GM23248 (cell line): ENCODE results near the gene CASP7. TPM values are rescaled to one million over a fixed set of nuclear protein-coding genes. Genes with fewer than 3 reads are reported as not detected.
"Not testable (repeated sequence)": the region's sequence is repeated elsewhere in the genome, so short reads cannot be mapped to it uniquely, and the experiment has no call there.

ENCODE experiments used
- DNase-seq: peaks from one replicate; pipeline ENCODE4 v3.0.0-alpha.2; 2015
- H2AFZ ChIP-seq: fragments of 200-600 bp; sonication (generic); 2 replicates; pipeline ENCODE4 v1.6.1; 2016; ENCODE audit warnings: antibody characterized with exemption
- H3F3A ChIP-seq: fragments of 200-600 bp; sonication (generic); 2 replicates; pipeline ENCODE4 v1.6.1; 2016; ENCODE audit warnings: mild to moderate bottlenecking, antibody characterized with exemption, mixed run types; ENCODE audit not compliant: insufficient read depth
- H3K27ac ChIP-seq: fragments of 200-600 bp; sonication (generic); 2 replicates; pipeline ENCODE4 v1.5.1; 2016; ENCODE audit warnings: mild to moderate bottlenecking
- H3K27me3 ChIP-seq: fragments of 200-600 bp; sonication (generic); replicated peaks from 2 replicates; pipeline ENCODE4 v1.6.1; 2016; ENCODE audit warnings: mild to moderate bottlenecking; ENCODE audit not compliant: insufficient read depth
- H3K36me3 ChIP-seq: fragments of 200-600 bp; sonication (generic); 2 replicates; pipeline ENCODE4 v1.6.1; 2016; ENCODE audit warnings: low read depth, mild to moderate bottlenecking
- H3K4me1 ChIP-seq: fragments of 200-600 bp; sonication (generic); 2 replicates; pipeline ENCODE4 v1.6.1; 2016; ENCODE audit warnings: mild to moderate bottlenecking; ENCODE audit not compliant: insufficient read depth
- H3K4me2 ChIP-seq: fragments of 200-600 bp; sonication (generic); one replicate; pipeline ENCODE4 v1.6.1; 2016; ENCODE audit warnings: mild to moderate bottlenecking; ENCODE audit not compliant: unreplicated experiment
- H3K4me3 ChIP-seq: fragments of 200-600 bp; sonication (generic); 2 replicates; pipeline ENCODE4 v1.5.1; 2016; ENCODE audit warnings: mild to moderate bottlenecking
- H3K79me2 ChIP-seq: fragments of 200-600 bp; sonication (generic); 2 replicates; pipeline ENCODE4 v1.6.1; 2016; ENCODE audit warnings: mild to moderate bottlenecking; ENCODE audit not compliant: insufficient read depth
- H3K9ac ChIP-seq: fragments of 200-600 bp; sonication (generic); 2 replicates; pipeline ENCODE4 v1.6.1; 2016; ENCODE audit warnings: mild to moderate bottlenecking
- H3K9me2 ChIP-seq: fragments of 200-600 bp; sonication (generic); 2 replicates; pipeline ENCODE4 v1.6.1; 2016; ENCODE audit warnings: mixed run types, mild to moderate bottlenecking, moderate library complexity; ENCODE audit not compliant: insufficient read depth
- H3K9me3 ChIP-seq: fragments of 200-600 bp; sonication (generic); one replicate; pipeline ENCODE4 v1.6.1; 2017; ENCODE audit warnings: low read depth
- H4K20me1 ChIP-seq: fragments of 200-600 bp; sonication (generic); 2 replicates; pipeline ENCODE4 v1.6.0; 2016; ENCODE audit not compliant: insufficient read depth
- EZH2 ChIP-seq: fragments of 200-600 bp; sonication (generic); IDR thresholded peaks from 2 replicates; pipeline ENCODE4 v1.6.1; 2018; ENCODE audit warnings: antibody characterized with exemption, mild to moderate bottlenecking; ENCODE audit not compliant: insufficient read depth, poor library complexity, severe bottlenecking
- EZH2phosphoT487 ChIP-seq: fragments of 200-600 bp; sonication (generic); IDR thresholded peaks from 2 replicates; pipeline ENCODE4 v1.6.1; 2018; ENCODE audit warnings: antibody characterized with exemption, moderate library complexity, mild to moderate bottlenecking, low read depth; ENCODE audit not compliant: insufficient read depth
- WGBS, 2 experiments: methylation state at CpG; one replicate each; pipeline ENCODE4 v1.1.6; 2015 to 2017; ENCODE audit warnings: low lambda C conversion rate in 2 of 2, low coverage in 1 of 2; ENCODE audit errors: missing lambda C conversion rate in 2 of 2; 5-methylcytosine and 5-hydroxymethylcytosine counted together
- in situ Hi-C: fragments of 300-500 bp; cut with MboI; formaldehyde crosslinking; loops from 2 replicates; pipeline ENCODE4 v1.15.0; 2020
- polyA plus RNA-seq: library from polyadenylated mRNA; unstranded; fragments of >200 nt; fragmentation: Nextera tagmentation; extraction: Ambion mirVana; gene quantifications from 2 replicates; pipeline ENCODE4 v1.2.1, GENCODE V29; 2016
- total RNA-seq: library from RNA; depleted of rRNA; stranded (reverse); fragments of >200 nt; shearing (Covaris generic); gene quantifications from 2 replicates; pipeline ENCODE4 v1.2.3, GENCODE V29; 2014

CASP7 gene
- total and polyA plus RNA-seq, 2 experiments from 2014 or later, result 18.7 to 22.7 TPM

DNA sequence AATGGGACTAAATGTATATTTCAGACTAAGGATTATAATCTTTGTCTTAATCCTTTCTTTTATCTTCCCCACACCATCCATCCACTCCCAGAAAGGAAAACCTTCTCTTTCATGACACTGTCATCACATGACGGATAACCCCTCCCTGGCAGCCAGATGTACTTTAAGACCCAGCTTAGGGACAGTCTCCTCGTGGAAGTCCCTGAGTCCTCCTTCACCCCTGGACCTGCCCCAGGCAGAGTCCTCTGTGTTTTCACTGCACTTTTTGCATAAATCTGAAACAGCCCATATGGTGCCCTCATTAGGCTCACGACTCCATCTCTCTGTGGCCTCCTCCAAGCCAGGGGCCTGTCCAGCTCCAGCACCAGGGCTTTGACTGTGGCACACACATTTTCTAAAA is 31.9 kb upstream of the CASP7 start:
- H3K9me3 ChIP-seq, result no peaks in the 10 kb centered on the region
- H3K27ac ChIP-seq, result no peak overlapping the region
- in situ Hi-C loops, result no loop called here
- H3F3A ChIP-seq, result no peaks in the 10 kb centered on the region
- H3K4me1 ChIP-seq, result peaks cover 11% of the 10 kb centered on the region
- no peak overlapping the region for H2AFZ ChIP-seq
- H3K9ac ChIP-seq, result no peak overlapping the region
- no peak overlapping the region for H3K4me3 ChIP-seq
- H3K36me3 ChIP-seq, result no peaks in the 10 kb centered on the region
- no peak for DNase-seq
- H3K9me2 ChIP-seq, result no peaks in the 10 kb centered on the region
- H3K79me2 ChIP-seq, result no peaks in the 10 kb centered on the region
- 44 to 45% methylated on average over 3 of the region's 3 CpGs for WGBS, 2 experiments
- H3K27me3 ChIP-seq, result peaks cover 11% of the 10 kb centered on the region; the same call in 1 of the 2 replicates
- no peak overlapping the region for H3K4me2 ChIP-seq
- no peaks in the 10 kb centered on the region for H4K20me1 ChIP-seq
- TF ChIP-seq EZH2 (no peak), EZH2phosphoT487 (no peak)

DNA sequence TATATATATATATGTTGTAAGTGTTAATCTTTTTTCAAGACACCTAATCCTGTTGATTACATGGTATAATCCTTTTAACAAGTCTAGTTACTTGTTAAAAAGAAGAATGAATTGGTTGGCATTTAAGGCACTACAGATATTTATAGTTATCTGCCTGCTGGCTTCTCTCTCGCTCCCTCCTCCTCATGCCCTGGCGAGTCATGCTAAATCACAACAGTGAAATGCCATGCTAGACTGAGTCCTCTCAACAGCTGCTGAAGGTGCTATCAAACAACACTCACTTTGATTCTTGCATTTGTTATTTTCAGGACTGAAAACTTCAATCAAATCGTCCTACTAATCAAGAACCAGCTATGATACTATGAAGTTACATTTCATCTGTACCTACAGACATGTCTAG is 31.2 kb upstream of the CASP7 start:
- peak; percentile 48 for DNase-seq
- Histone ChIP-seq H3K36me3 (no peaks in the 10 kb centered on the region), H3K9me2 (no peaks in the 10 kb centered on the region), H3K79me2 (no peaks in the 10 kb centered on the region), H2AFZ (no peak overlapping the region), H3K27ac (no peak overlapping the region), H3K4me2 (no peak overlapping the region), H3K9ac (no peak overlapping the region), H3F3A (no peaks in the 10 kb centered on the region), H3K4me3 (no peak overlapping the region), H4K20me1 (no peaks in the 10 kb centered on the region), H3K4me1 (peaks cover 11% of the 10 kb centered on the region), H3K9me3 (no peaks in the 10 kb centered on the region), H3K27me3 (peaks cover 6% of the 10 kb centered on the region; the same call in 1 of the 2 replicates)
- WGBS, 2 experiments, result 36 to 43% methylated on average over 3 of the region's 3 CpGs
- TF ChIP-seq EZH2phosphoT487 (no peak), EZH2 (no peak)
- in situ Hi-C loops, result no loop called here

DNA sequence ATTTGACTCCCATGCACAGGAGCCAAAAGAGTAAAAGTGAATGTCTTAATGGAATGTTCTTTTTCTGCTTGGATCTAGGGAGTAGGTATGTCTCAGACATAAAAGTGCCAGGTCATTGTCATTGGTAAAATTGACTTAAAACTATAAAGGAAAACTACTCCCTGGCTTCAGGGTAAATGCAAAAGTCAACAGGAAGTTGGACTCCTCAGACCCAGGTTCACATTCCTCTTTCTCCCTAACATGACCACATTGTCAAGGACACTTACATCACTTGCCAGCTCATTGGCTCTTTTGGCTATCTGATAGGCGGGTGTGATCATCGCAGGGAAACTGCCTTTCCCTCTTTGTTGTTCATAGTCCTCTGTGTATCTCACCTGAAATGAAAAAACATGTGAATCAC is 29.5 kb upstream of the CASP7 start:
- Histone ChIP-seq H3K27ac (no peak overlapping the region), H3K4me1 (0 out of 2 replicates have a peak, but pooled peaks cover 3% of the 10 kb centered on the region), H3K9me2 (no peaks in the 10 kb centered on the region), H3K79me2 (no peaks in the 10 kb centered on the region), H3K4me2 (no peak overlapping the region), H3K27me3 (peaks cover 1% of the 10 kb centered on the region; the same call in 1 of the 2 replicates), H3K4me3 (no peak overlapping the region), H3K36me3 (no peaks in the 10 kb centered on the region), H2AFZ (no peak overlapping the region), H3K9me3 (no peaks in the 10 kb centered on the region), H3K9ac (no peak overlapping the region), H4K20me1 (no peaks in the 10 kb centered on the region), H3F3A (no peaks in the 10 kb centered on the region)
- DNase-seq, result no peak
- in situ Hi-C loops, result no loop called here
- no peak for TF ChIP-seq EZH2phosphoT487
- 98 to 100% methylated on average over 2 of the region's 2 CpGs for WGBS, 2 experiments

DNA sequence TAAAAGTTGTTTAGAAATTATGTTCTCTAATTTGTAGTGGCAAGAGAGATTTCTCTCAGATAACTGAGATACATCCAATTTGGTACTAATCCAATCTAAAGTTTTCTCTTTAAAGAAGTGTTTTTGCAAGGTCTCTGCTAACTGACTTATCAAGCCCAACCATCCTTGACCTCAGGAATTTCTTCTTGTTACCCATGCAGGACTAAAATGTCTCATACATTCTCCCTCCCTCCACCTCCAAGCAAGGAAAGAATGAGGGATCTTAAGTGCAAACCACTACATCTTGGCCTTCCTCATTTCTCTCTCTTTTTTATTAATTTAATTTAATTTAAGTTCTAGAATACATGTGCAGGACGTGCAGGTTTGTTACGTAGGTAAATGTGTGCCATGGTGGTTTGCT is 28.7 kb upstream of the CASP7 start:
- H3K4me2 ChIP-seq, result no peak overlapping the region
- DNase-seq, result no peak
- no peaks in the 10 kb centered on the region for H3K9me3 ChIP-seq
- H3K27ac ChIP-seq, result no peak overlapping the region
- H3K9me2 ChIP-seq, result no peaks in the 10 kb centered on the region
- H3K9ac ChIP-seq, result no peak overlapping the region
- no peak overlapping the region for H3K4me3 ChIP-seq
- H4K20me1 ChIP-seq, result no peaks in the 10 kb centered on the region
- no peak overlapping the region for H2AFZ ChIP-seq
- 0 out of 2 replicates have a peak, but pooled peaks cover 3% of the 10 kb centered on the region for H3K4me1 ChIP-seq
- H3K79me2 ChIP-seq, result no peaks in the 10 kb centered on the region
- no peaks in the 10 kb centered on the region for H3K36me3 ChIP-seq
- 69 to 71% methylated on average over 2 of the region's 2 CpGs for whole genome bisulfite sequencing, 2 experiments
- no peaks in the 10 kb centered on the region for H3F3A ChIP-seq
- no peaks in the 10 kb centered on the region; the same call in 1 of the 2 replicates for H3K27me3 ChIP-seq
- in situ Hi-C loops, result no loop called here
- TF ChIP-seq EZH2phosphoT487, result no peak
- no peak for TF ChIP-seq EZH2

DNA sequence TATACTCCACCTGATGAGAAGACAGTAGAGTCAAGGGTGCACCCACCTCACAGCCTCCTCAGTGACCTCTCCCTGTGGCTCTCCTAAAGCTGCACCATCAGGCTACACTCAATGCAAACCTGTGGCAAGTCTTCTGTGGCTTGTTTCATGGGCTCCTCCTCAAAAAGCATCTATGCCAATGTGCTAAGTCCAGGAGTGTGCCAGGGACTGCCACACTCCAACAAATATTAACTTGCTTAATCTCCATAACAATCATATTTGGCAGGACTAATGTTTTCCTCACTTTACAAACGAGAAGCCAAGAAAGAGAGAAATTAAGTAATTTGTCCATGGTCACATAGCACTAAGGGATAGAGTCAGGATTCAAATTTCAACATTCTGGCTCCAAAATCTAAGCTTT is 27.8 kb upstream of the CASP7 start:
- no peak overlapping the region for H3K4me3 ChIP-seq
- no peaks in the 10 kb centered on the region for H3F3A ChIP-seq
- H3K9ac ChIP-seq, result no peak overlapping the region
- no peaks in the 10 kb centered on the region for H3K79me2 ChIP-seq
- WGBS, 2 experiments, result 10 to 24% methylated on average over 1 of the region's 1 CpG
- H2AFZ ChIP-seq, result no peak overlapping the region
- no peak for DNase-seq
- no peaks in the 10 kb centered on the region for H3K9me2 ChIP-seq
- H3K36me3 ChIP-seq, result no peaks in the 10 kb centered on the region
- H3K27me3 ChIP-seq, result no peaks in the 10 kb centered on the region; the same call in 1 of the 2 replicates
- in situ Hi-C loops, result no loop called here
- no peaks in the 10 kb centered on the region for H4K20me1 ChIP-seq
- H3K9me3 ChIP-seq, result no peaks in the 10 kb centered on the region
- TF ChIP-seq EZH2phosphoT487 (no peak), EZH2 (no peak)
- 0 out of 2 replicates have a peak, but pooled peaks cover 3% of the 10 kb centered on the region for H3K4me1 ChIP-seq
- H3K4me2 ChIP-seq, result no peak overlapping the region
- no peak overlapping the region for H3K27ac ChIP-seq

DNA sequence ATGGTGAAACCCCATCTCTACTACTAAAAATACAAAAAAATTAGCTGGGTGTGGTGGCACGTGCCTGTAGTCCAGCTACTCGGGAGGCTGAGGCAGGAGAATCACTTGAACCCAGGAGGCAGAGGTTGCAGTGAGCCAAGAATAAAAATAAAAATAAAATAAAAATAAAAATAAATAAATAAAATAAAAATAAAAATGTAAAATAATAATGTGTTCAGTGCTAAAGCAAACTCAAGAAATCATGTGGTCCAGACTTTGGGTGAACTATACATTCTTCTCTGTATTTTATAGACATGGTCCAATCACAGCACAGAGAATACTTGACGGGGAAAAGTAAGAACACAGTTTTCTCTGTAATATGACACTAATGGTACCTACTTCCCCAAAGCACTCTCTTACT is 27.3 kb upstream of the CASP7 start:
- in situ Hi-C loops, H3F3A ChIP-seq, H3K4me2 ChIP-seq, H3K9me2 ChIP-seq, H3K4me1 ChIP-seq, H3K27me3 ChIP-seq, DNase-seq, H3K9ac ChIP-seq, H4K20me1 ChIP-seq, H3K27ac ChIP-seq, H3K4me3 ChIP-seq, H3K79me2 ChIP-seq, H2AFZ ChIP-seq, H3K36me3 ChIP-seq, H3K9me3 ChIP-seq: not testable (repeated sequence)
- 30 to 33% methylated on average over 3 of the region's 3 CpGs for WGBS, 2 experiments
